HG03354 (cell line): ENCODE data around the gene SNRPA.
"Not testable (repeated sequence)": the region's sequence is repeated elsewhere in the genome, so short reads cannot be mapped to it uniquely, and the experiment has no call there.

Experiments used
- ATAC-seq: cut with Tn5 transposase; IDR thresholded peaks from one replicate; pipeline ENCODE4 v1.9.1; 2021; ENCODE audit warnings: mild to moderate bottlenecking; ENCODE audit not compliant: unreplicated experiment, poor library complexity, severe bottlenecking

SNRPA gene

DNA sequence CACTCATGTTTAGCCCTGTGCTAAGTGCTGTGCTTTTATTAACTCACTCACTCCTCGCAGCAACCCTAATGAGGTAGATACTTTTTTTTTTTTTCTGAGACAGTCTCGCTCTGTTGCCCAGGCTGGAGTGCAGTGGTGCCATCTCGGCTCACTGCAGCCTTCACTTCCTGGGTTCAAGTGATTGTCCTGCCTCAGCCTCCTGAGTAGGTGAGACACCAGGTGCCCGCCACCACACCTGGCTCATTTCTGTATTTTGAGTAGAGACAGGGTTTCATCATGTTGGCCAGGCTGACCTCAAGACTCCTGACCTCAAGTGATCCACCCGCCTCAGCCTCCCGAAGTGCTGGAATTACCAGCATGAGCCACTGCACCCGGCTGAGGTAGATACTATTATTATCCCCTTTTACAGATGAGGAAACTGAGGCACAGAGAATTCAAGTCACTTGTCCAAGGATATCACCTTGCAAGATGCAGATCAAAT lies 31.5 kb upstream of the SNRPA start:
- ATAC-seq: no peak

- ATAC-seq: no peak
These were observed 29.9 kb upstream of the SNRPA start for GRCh38 chr19:40721140-40721486.

GRCh38 chr19:40721936-40722661 lies 28.9 kb upstream of the SNRPA start:
- no peak for ATAC-seq

- no peak for ATAC-seq
These were observed 27.2 kb upstream of the SNRPA start for GRCh38 chr19:40723661-40724254.

DNA sequence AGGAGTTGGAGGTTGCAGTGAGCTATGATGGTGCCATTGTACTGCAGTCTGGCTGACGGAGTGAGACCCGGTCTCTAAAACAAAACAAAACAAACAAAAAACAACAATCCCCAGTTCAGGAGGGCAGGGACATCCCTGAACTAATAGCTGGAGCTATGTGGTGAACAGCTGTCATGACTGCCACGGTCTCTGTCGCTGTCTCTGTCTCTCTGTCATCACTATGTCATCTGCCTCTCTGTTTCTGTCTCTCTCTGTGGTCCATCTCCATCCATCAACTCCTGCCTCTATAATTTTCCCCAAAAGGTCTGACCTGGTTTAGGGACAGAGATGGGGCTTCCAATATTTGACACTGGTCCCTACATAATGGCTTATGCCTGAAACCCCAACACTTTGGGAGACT lies 26.7 kb upstream of the SNRPA start:
- no peak for ATAC-seq

DNA sequence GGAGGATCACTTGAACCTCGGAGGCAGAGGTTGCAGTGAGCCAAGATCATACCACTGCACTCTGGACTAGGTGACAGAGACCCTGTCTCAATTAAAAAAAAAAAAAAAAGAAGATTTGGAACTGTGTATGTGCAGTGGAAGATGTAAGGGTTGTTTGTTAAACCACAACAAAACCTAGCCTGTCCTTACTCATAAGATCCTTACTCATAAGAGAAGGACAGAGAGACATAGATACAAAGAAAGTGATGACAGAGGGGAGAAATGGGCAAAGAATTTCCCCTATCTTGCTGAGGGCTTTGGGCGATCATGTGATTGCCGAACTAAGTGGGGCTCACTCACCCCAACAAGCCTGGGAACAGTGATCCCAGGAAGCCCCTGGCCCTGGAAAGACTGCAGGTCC lies 26.1 kb upstream of the SNRPA start:
- ATAC-seq: no peak

- no peak for ATAC-seq
These were observed 24.7 kb upstream of the SNRPA start for GRCh38 chr19:40726279-40726678.

GRCh38 chr19:40730065-40730464 lies 20.9 kb upstream of the SNRPA start:
- ATAC-seq: not testable (repeated sequence)

DNA sequence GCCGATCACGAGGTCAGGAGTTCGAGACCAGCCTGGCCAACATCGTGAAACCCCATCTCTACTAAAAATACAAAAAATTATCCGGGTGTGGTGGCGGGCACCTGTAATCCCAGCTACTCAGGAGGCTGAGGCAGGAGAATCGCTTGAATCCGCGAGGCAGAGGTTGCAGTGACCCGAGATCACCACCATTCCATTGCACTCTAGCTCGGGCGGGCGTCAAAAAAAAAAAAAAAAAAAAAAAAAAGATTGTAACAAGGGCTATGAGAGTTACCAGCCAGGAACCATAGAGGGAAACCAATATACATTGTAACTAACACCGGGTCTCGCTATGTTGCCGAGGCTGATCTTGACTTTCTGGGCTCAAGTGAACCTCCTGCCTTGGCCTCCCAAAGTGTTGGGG lies 18.7 kb upstream of the SNRPA start:
- not testable (repeated sequence) for ATAC-seq

DNA sequence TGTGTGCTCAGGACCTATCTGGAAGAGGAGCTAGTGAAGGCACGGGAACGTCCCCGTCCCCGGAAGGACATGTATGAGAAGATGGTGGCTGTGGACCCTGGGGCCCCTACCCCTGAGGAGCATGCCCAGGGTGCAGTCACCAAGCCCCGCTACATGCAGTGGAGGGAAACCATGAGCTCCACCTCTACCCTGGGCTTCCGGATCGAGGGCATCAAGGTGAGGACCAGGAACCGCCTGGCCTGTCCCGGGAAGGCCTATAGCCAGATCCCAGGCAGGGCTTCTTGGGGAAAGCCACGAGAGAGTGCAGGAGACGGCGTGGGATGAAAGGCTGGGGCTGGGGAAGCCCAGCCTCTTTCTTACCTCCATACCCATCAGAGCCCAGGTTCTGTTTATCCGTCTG lies 17.9 kb upstream of the SNRPA start:
- no peak for ATAC-seq

DNA sequence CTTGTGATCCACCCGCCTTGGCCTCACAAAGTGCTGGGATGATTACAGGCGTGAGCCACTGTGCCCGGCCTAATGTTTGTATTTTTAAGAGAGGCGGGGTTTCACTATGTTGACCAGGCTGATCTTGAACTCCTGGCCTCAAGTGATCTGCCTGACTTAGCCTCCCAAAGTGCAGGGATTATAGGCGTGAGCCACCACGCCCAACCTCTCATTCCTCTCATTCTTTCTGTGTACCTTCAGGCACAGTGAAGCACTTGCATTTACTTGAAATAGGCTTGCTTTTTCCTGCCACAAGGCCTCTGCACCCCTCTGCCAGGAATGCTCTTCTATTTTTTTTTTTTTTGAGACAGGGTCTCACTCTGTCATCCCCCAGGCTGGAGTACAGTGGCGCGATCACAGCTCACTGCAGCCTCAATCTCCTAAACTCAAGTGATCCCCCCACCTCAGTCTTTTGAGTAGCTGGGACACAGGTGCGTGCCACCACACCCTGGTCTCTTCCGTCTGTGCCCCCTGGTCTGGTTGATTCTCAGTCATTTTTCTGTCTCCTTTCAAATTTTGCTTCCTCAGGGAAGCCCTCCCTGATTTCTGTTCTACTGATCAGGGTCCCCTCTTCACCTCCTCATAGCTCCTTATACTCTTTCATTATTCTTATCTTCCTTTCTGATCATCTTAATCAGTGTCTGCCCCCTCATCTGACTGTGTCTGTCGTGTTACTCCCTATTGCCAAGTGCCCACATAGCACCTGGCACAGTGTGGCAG lies 15.8 kb upstream of the SNRPA start:
- ATAC-seq: no peak

GRCh38 chr19:40736661-40737060 lies 14.3 kb upstream of the SNRPA start:
- no peak for ATAC-seq

DNA sequence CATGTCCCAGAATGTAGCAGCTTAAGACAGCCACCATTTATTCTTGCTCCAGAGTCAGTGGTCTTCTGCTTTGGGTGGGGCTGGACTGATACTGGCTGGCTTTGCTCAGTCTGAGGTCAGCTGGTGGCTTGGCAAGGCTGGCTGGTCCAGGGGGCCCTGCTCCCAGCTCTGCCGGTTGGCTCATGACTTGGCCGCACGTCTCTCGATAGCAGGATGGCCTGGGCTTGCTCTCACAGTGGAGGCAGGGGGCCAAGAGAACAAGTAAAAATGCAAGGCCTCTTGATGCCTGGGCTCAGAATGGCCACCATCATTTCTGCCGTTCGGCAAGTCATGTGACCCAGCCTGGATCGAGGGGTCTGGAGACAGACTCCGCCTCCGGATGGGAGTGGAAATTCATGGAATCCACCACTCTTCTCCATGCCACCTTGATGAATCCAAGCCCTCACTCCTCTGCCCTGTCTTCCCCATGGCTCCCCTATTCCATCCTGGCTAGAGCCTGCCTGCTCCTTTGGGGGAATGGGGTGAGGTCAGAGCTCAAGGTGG lies 13.8 kb upstream of the SNRPA start:
- ATAC-seq: no peak

DNA sequence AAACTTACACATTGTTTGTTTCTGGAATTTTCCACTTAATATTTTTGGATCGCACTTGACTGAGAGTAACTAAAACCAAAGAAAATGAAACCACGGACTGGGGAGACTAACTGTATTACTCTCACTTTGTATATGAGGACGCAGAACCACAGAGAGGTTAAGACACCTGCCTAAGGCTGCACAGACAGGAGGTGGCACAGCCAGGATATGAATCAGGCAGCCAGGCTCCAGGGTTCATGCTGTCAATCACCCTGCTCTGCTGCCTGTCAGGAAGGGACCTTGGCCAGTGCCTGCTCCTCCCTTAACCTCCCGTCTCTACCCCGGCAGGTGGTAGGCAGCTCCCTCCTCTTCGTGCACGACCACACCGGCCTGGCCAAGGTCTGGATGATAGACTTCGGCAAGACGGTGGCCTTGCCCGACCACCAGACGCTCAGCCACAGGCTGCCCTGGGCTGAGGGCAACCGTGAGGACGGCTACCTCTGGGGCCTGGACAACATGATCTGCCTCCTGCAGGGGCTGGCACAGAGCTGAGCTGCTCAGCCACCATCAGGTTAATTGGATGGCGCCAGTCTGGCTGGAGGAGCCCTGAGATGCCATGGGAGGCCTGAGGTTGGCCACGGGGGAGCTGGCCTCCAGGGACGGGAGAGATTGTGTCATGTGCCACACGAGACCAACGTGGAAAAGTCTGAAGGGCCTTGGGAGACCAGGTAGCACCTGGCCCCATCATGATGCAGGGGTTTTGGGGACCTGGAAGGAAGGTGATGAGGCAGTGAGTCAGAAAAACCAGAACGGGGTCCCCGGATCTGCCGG lies 11.8 kb upstream of the SNRPA start:
- ATAC-seq: no peak

DNA sequence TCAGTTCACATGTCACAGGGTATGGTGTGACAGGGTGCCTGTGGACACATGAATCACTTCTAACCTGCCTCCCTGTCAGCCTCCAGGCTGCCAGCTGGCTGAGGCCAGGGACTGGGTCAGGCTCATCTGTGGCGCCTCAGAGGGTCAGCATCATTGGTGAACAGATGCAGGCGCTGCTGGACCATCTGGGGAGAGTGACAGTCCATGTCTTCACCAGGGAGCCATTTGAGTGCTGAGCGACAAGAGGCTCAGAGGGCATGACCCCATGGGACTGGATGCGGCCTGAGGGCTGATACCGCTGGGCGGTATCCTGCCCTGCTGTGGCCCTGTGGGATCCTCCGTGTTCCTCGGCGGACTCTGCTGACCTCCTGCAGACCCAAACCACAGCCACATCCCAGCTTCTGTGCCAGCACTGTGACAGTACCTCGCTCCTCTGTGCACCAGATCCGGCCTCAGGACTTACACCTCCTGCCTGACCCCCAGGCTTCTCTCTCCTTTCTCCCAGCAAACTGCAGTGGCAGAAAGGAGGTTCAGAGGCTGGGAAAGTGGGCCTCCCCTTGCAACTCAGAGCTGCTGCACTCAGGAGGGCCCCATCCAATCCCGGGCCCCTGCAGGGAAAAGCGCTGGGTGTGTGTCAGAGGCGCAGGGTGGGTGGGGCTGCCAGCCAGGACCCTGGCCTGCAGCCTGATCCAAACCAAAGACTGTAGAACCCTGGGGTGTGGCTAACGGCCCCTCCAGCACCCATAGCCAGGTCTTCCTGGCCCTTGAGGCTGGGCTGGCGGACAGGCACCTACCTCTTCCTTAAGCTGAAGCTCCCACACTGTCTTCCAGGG lies 10.9 kb upstream of the SNRPA start:
- ATAC-seq: no peak

DNA sequence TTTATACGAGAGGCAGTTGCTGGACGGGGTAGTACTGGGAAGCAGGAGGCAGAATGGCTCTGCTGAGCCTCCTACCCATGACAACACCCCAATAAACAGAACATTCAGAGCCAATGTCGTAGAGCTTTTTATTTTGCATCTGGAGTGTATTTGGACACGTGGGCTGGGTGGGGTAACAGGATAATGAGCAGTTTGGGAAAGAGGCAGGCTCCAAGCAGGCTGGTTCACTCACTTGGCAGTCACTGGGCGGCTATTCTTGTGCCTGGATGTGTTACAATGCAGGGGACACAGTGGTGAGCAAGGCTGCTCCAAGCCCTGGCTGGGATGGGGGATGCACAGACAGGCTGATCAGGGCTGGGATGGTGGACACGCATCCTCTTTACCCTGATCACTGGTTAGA lies 10.3 kb upstream of the SNRPA start:
- ATAC-seq: no peak

GRCh38 chr19:40741527-40742390 lies 9.2 kb upstream of the SNRPA start:
- no peak for ATAC-seq

GRCh38 chr19:40742477-40742876 lies 8.5 kb upstream of the SNRPA start:
- no peak for ATAC-seq
